ENCODE data around the gene CAPN6.

The CAPN6 gene

GRCh38 chrX:111216293-111216801 lies 53.9 kb downstream of the CAPN6 start:
- H3K4me3 ChIP-seq (ENCODE audit: low read length) = no peak overlapping the region
- no peak for TF ChIP-seq CTCF (IDR thresholded peaks at IDR 0.05; ENCODE audit: insufficient read depth, low read depth, low read length, missing control alignments)
- DNase-seq (ENCODE audit: low read depth) = no peak

- no peak overlapping the region for H3K4me3 ChIP-seq (ENCODE audit: low read length)
- no peak for TF ChIP-seq CTCF (IDR thresholded peaks at IDR 0.05; ENCODE audit: insufficient read depth, low read depth, low read length, missing control alignments)
- no peak for DNase-seq (ENCODE audit: low read depth)
Observed at GRCh38 chrX:111207851-111208250, 62.4 kb downstream of the CAPN6 start.

GRCh38 chrX:111200327-111200726 lies 70.0 kb downstream of the CAPN6 start:
- no peak for TF ChIP-seq CTCF (IDR thresholded peaks at IDR 0.05; ENCODE audit: insufficient read depth, low read depth, low read length, missing control alignments)
- DNase-seq (ENCODE audit: low read depth) = no peak
- no peak overlapping the region for H3K4me3 ChIP-seq (ENCODE audit: low read length)

GRCh38 chrX:111199505-111199904 lies 70.8 kb downstream of the CAPN6 start:
- no peak overlapping the region for H3K4me3 ChIP-seq (ENCODE audit: low read length)
- TF ChIP-seq CTCF (IDR thresholded peaks at IDR 0.05; ENCODE audit: insufficient read depth, low read depth, low read length, missing control alignments) = no peak
- DNase-seq (ENCODE audit: low read depth) = no peak

Data from epithelial cell of esophagus (primary cell).